ENCODE measurements around the gene ANKRD44.

ANKRD44 gene

DNA sequence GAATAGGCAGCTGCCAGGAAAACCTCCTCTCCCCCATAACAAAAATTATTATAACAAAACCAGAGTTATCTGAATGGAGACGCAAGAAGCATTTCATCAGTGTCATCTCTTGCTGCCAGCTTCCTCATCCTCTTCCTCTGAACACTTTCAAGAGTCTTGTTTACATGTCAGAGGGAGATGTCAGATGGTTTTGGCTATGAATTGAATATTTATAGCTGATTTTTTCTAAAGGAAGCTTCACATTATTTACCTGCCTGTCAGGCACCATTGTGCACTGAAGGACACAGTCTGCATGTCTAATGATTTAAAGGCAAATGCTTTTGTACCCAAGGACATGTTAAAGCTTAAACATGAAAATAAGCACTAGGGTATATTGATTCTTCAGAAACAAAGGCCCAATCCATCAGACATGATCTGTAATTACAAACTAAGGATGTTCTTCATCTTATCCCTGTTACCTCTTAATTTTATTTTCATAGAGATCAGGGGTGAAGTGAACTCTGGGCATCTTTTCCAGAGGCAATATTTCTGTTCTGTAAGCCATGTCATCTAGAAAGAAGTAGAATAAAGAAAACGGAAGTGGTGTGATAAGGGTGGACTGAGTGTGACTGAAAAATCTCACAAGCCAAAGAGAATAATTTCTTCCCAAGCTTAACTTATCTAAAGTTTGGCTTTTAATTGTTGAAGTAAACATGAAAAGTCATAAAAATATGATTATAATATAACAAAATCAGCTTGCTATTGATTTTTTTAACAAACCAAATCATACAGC is 168.7 kb downstream of the ANKRD44 start:
- no peak for DNase-seq (ENCODE audit: low spot score)

DNA sequence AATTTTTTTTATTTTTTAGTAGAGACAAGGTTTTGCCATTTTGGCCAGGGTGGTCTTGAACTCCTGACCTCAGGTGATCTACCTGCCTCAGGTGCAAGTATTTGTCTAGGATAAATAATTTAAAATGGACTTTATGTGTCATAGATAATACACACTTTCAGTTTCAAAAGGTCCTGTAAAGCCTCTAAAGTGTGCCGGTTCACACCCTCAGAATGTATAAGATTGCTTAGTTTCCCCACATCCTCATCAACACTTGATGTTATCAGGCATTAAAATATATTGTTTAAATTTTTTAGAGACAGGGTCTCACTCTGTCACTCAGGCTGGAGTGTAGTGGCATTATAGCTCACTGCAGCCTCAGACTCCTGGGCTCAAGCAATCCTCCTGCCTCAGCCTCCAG is 170.5 kb downstream of the ANKRD44 start:
- DNase-seq (ENCODE audit: low spot score): no peak

DNA sequence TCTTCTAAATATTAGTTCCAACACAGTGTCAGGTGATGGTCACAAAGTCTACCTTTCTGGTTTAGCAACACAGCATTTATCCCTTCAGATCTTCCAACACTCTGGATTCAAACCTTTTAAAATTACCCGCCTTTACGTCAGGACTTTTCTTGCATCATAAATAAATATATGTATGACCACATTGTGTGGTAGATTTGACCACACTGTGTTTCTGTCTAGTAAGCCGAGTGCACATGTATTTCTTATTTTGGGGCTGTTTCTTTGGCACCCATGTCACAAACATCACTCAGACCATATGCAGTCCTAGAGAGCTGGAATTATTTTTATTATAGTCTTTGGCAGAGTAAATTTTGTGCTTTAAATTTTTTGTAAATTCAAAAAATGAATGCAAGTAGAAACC is 172.1 kb downstream of the ANKRD44 start:
- no peak for DNase-seq (ENCODE audit: low spot score)

DNA sequence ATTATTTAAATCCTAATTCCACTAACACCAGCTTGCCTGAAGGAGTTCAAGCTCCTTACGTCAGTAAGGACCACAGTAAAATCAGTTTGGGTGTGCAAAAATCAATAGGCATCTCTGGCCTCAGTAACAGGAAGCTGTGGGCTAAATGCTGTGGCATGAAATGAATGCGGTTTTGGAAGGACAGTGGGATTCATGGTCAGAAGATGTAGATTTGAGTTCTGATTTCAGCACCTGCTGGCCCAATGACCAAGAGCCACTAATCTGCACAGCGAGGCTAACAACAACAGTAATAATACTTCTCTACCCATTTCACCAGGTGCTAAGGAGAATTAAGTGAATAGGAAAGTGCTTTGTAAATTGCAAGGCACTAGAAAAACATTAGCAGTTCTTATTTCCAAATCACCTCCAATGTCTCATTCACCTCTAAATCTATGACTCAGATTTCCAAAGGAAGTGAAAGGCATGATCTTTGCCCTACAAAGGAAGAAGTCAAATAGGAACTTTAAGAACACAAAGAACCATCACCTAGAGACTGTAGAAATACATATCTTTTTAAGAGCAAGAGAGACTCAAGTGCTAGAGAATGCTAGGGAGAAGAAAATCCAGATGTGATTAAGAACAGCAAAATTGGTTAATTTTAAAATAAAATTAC is 172.6 kb downstream of the ANKRD44 start:
- no peak for DNase-seq (ENCODE audit: low spot score)

DNA sequence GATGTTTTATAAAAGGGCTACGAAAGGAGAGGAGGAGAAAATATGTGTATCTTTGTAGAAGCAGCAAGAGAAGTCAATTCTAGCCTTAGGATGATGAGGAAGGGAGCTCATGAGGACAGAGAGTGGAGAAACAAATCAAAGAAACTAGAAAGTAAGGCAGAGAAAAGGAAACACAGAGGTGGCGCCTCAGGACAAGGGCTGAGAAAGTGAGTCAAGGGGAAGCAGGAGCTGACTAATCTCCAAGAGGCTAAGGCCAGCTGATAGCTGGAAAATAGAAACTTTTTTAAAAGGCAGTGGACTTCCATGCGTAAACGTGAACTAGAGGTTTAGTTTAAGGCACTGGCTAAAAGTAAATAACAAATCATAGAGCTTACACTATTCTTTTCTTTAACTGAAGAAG is 173.3 kb downstream of the ANKRD44 start:
- peak; percentile 44 for DNase-seq (ENCODE audit: low spot score)

DNA sequence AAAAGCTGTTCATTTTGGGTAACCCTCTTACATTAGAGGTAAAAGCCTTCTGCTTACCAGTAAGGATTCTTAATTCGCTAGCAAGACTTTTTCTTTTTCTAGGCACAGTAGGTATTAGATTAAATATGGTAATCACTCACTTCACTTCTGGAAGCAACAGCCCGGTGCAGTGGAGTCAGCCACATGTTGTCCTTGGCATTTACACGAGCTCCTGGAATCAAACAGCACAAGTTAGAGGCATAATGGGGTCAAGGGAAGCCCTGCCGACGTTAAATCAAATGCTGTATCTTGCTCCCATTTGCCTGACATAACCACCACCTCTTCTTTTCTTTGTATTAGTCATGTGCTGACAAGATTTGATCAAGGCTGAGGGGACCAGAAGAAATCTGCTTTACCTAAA is 174.1 kb downstream of the ANKRD44 start:
- no peak for DNase-seq (ENCODE audit: low spot score)

DNA sequence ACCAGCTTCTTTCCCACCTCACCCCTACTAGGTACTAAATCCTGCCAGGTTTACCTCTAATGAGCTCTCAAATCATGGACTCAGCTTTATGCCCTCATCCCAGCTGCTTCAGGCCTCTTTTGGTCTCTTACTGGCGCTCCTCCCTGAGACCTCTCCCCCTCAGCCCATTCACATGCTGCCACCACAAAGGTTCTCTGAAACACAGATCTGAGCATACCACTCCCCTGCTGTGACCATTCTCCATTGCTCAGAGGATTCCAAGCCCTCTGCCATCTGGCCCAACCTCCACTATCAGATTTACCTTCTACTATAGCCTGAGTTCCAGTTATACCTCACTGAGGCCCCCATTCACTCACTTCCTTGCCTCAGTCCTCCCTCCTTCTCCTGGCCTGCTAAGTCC is 174.8 kb downstream of the ANKRD44 start:
- no peak for DNase-seq (ENCODE audit: low spot score)

DNA sequence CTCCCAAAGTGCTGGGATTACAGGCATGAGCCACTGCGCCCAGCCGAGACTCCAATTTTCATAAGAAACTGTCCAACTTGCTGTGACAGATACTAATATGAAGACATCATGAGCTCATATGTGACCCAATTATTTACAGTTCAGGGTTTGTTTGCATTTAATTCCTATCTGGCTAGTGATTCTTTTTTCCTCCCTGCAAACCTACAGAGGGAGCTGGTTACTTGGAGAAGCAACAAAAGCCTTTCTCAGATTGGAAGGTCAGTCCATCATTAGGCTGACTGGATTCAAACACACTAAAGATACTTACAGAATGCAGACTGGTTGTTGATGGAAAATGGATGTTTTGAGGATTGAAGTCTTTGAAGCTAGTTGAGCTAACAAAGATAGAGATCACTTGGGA is 176.4 kb downstream of the ANKRD44 start:
- DNase-seq (ENCODE audit: low spot score): no peak

DNA sequence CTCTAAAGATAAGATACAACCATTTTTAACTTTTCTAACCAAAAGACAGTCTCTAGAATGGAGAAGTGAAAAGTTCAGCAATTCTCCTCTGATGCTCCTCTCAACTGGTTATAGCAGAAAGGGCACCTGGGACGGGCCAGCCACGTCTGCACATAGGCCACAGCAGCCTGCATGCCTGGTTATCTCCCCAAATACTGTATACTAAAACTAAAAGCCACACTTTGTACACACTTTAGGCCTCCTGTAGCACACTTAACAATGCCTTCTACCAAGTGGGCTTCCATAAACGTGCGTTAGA is 179.1 kb downstream of the ANKRD44 start:
- no peak for DNase-seq (ENCODE audit: low spot score)

DNA sequence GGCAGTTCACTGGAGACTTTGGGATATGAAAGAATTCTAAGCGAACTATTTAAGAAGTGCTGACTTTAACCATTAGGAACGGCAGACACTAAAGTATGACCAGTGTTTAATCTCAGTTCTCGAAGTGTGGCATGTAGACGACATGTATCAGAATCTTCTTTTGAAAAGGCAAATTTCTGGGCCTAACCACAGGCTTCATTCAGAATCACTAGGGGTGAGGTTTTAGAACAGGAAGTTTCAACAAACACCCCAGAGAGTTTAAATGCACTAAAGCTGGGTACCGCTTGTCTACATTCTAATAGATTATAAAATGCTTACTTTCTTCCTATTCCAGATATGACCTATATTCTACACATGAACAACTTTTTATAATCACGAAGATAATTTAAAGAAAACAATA is 180.3 kb downstream of the ANKRD44 start:
- DNase-seq (ENCODE audit: low spot score): no peak

DNA sequence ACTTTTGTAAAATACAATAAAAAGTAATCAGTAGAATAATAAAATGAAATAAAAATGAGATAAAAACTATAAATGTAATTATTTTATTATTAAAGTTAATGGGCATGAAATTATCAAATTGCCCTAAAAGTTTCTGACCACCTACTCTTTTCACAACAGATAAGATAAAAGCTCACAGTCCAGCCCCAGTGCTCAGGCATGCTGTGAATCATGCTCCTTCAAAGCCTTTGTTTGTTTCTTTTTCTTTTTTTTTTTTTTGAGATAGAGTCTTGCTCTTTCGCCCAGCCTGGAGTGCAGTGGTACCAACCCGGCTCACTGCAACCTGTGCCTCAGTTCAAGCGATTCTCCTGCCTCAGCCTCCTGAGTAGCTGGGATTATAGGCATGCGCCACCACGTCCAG is 181.7 kb downstream of the ANKRD44 start:
- DNase-seq (ENCODE audit: low spot score): no peak

DNA sequence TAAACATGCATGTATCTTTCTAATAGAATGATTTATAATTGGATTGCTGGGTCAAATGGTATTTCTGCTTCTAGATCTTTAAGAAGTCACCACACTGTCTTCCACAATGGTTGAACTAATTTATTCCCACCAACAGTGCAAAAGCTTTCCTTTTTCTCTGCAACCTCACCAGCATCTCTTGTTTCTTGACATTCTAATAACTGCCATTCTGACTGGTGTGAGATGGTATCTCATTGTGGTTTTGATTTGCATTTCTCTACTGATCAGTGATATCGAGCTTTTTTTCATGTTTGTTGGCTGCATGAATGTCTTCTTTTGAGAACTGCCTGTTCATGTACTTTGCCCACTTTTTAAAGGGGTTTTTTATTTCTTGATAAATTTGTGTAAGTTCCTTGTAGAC is 182.5 kb downstream of the ANKRD44 start:
- DNase-seq (ENCODE audit: low spot score): no peak

DNA sequence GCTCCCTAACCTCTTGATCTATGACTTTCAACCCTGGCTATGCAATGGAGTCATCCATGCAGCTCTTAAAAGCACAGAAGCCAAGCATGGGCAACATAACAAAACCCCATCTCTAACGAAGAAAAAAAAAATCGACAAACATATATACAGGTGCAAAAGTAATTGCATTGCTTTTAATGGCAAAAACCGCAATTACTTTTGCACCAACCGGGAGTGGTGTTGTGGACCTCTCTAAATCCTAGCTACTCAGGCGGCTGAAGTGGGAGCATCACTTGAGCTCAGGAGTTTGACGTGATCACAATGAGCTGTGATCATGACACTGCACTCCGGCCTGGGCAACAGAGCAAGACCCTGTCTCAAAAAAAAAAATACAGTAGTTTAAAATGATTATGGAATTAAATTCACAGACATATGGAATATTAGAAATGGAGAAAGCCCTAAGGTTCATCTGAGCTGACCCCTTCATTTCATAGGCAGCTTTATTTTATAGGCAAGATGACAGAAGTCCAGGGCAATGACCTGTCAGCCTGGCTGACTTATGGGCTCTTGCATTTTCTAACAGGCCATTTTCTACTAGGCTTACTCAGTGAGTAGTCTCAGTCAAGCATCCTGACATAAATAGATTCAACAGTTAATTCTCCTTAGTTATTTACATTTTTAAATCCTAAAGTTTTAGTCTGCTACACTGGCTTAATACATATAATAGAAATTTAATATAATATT is 183.8 kb downstream of the ANKRD44 start:
- no peak for DNase-seq (ENCODE audit: low spot score)

DNA sequence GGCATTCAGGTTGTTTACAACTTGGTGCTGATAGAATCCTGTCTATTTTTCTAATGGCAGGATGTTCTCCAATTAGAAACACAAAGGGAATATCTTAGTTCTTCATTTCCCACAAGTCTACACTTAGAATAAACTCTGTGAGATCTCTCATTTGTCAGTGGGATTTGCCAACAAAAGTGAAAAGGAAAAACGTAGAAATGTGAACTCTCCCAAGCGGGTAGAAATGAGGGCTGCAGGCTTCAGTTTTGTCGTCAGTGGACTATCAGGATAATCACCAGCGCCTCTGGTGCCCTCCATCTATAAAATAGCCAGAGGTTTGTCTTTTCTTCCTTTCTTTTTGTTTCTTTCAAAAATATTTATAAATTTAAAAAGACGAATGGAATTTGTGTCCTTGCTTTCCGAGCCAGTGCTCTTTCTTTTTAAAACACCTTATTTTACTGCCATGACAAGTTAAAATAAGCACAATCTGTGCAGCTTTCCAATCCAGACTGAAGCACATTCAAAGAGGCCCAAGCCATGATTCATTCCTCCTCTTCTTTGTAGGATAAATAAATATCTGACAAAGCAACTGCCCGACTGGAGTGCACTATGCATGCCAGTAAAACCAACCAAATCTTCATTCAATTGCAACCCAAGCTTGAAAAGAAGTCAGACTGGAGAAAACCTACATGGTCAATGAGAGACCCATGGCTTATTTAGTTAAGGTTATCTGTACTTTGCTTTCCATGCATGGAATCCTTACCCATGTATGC is 185.8 kb downstream of the ANKRD44 start:
- DNase-seq (ENCODE audit: low spot score): no peak

DNA sequence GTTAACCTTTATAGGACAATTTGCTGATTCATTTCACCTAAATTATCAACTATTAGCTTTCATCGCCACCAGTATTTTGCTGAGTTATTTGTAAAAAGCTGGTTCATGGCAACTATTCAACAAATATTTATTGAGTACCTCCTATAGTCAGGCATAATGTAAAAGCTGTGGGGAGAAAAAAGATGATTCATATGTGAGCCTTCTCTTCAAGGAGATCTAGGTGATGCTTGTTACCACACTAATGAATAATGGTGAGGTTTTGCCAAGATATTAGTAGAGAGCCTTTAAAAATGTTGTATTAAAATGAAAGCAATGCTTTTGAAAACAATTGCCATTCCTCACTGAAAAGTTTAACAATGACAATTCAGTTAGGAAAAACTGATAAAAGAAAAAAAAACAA is 187.8 kb downstream of the ANKRD44 start:
- no peak for DNase-seq (ENCODE audit: low spot score)

DNA sequence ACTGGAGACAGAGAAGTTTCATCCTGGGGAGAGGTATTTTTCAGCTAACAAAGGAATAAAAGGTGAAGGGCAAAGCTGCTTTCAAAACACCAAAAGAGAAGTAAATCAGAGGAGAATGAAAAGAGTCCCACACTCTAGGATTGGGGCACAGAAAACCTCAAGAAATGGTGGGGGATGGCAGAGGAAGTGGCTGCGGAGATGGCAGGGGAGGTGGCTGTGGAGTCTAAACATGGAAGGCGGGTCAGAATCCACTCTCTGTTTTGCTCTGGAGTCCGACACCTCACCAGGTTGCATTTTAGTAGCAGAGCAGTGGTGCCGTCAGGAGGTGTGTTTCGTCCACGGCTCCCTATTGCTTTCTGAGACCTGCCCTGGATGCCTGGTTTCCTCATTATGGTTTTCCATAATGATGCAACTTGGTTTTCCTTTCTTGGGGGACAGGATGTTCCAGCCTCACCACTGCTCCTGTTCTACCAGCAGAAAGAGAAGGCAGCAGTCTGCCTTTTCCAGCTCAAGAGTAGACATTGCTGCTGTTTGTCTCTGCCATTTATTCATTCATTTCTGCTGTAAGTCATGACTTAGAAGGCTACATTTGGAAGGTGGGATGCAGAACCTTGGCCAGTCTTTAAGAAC is 188.7 kb downstream of the ANKRD44 start:
- no peak for DNase-seq (ENCODE audit: low spot score)

DNA sequence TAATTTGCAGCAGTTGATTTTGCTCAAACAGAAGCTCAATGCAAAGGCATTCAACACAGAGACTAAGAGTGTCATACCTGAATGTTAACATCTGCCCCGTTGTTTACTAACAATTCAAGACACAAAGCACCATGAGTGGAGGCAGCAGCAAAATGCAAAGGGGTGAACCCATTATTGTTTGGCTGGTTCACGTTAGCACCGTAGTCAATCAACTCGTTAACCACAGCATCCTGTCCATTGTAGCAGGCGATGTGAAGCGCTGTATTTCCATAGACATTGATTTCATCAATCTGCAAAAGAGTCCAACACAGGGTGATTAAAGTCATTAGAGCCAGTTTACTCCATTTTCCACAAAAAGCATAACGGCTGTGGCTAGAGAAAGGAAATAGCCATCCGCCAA is 189.3 kb downstream of the ANKRD44 start:
- DNase-seq (ENCODE audit: low spot score): no peak

DNA sequence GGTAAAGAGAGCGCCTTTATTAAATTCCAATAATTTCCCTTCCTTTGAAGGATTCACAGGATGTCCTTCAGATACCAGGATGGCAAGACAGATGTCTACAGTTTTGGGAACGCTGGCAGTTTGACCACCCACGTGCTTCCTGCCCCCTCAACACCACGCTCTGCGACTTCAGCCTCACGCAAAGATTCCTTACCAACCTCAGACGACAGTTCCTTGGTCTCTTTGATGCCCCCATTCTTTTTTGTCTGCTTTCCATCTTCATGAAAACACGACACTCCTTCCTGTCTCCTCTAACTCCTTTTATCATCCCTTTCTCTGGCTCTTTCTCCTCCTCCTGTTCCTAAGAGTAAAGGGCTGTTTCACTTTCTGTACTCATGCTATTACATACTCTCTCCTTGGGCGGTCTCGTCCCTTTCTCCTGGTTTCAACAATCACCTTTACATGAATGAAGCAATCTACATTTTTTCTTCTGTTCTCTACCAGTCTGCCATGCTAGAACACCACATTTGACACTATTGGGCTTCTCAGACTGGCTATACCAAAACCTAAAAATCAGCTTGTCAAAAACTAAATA is 194.2 kb downstream of the ANKRD44 start:
- DNase-seq (ENCODE audit: low spot score): no peak

DNA sequence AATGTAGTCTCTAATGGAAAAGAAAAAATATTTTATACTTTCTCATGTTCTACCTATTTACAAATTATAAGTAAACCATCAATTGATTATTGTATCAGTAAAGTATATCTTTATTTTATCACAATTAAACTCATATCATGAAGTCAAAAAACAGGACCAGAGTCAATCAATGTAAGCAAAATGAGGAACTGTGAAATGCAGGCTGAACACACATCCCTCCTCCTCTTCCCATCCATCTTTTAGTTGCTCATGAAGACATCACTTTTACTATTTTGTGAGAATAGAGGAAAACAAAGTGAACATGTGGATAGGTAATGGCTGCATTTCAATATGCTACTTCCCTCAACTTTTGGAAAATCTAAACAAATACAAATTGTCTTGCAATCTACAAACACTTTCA is 195.3 kb downstream of the ANKRD44 start:
- no peak for DNase-seq (ENCODE audit: low spot score)

DNA sequence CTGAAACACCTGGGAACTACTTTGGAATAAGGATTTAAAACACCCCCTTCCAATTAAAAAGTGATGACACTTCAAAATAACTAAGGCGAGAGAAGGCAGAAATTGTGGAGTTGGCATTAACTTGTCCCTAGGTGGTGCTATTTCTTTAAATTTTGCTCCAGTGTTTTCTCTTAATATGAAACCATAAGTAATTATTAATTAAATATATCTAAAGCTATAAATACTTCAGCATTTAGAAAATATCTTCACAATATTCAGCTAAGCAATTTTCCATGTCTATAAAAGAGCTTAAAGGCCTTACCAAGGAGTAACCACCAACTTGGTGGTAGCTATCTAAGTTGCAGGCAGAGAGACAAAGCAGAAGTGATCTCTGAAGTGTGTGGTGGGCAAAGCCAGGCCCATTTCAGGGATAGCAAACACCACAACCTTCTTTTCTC is 197.3 kb downstream of the ANKRD44 start:
- DNase-seq (ENCODE audit: low spot score): peak; percentile 52

DNA sequence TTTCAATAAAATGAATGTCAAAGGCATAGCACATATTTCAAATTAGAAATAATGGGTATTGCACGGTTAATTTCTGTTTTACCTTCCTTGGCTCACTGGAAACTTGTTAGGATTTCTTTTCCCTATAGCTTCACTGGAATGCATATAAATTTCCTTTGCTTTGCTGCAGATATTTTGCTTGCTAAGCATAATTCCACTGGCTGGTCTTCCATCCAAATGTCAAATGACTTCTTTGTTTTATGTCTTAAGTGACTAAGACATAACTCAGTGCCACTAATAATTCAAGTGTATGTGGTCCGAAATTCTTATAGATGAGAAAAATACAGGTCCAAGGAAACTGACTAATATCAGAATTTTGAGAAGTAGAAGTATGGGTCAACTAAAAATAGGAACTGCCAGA is 201.3 kb downstream of the ANKRD44 start:
- DNase-seq (ENCODE audit: low spot score): no peak

DNA sequence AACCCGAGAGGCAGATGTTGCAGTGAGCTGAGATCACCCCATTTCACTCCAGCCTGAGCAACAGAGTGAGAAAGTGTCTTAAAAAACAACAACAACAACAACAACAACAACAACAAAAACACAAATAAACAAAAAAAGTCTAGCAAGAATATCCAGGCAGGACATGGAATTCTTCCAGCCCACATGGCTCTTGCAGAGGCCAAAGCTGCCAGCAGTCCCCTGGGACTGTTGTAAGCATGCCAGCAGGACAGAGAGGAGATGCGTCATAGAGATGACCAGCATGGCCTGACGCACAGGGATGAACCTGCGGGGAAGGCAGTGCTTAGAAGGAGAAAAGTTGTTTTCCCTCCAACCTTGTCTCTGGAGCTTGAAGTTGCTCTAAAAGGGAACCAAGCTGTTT is 201.8 kb downstream of the ANKRD44 start:
- peak; percentile 35 for DNase-seq (ENCODE audit: low spot score)
